Measurements from ENCODE around the gene NPB.

DNA sequence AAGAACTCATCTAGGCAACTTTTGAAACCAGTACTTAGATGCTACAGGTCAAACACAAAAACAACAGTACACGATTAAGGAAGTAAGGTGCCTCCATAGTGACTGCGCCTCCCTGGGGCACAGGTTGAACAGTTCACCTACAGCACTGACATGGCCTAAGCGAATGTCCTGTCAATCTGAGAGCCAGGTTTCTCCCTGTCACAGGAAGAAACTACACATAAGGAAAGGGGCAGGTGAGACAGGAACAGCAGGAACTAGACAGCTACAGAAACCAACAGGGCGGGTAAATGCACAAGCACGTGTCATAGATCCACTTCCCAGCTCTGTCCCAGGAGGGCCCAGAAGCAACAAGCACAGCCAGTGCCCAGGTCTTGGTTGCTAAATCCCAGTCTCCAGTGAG is 22.9 kb upstream of the NPB start:
- no peak for TF ChIP-seq EZH2phosphoT487 (IDR thresholded peaks at IDR 0.05; ENCODE audit: borderline replicate concordance, low read length)
- TF ChIP-seq, protein P1, sequence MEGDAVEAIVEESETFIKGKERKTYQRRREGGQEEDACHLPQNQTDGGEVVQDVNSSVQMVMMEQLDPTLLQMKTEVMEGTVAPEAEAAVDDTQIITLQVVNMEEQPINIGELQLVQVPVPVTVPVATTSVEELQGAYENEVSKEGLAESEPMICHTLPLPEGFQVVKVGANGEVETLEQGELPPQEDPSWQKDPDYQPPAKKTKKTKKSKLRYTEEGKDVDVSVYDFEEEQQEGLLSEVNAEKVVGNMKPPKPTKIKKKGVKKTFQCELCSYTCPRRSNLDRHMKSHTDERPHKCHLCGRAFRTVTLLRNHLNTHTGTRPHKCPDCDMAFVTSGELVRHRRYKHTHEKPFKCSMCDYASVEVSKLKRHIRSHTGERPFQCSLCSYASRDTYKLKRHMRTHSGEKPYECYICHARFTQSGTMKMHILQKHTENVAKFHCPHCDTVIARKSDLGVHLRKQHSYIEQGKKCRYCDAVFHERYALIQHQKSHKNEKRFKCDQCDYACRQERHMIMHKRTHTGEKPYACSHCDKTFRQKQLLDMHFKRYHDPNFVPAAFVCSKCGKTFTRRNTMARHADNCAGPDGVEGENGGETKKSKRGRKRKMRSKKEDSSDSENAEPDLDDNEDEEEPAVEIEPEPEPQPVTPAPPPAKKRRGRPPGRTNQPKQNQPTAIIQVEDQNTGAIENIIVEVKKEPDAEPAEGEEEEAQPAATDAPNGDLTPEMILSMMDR (IDR thresholded peaks at IDR 0.05; ENCODE audit: low read depth, low read length, poor library complexity, severe bottlenecking): no peak

Data from DOHH2 (cell line).